Esophagus muscularis mucosa (tissue), 4 donors: ENCODE measurements around the gene CYP8B1. TPM values are rescaled to one million over a fixed set of nuclear protein-coding genes. Genes with fewer than 3 reads are reported as not detected.

Experiments
- DNase-seq: peaks from one replicate; pipeline ENCODE4 v3.0.0-alpha.2; 2017; ENCODE audit errors: extremely low spot score
- H3K27ac ChIP-seq, 4 donors: fragments of 200-600 bp; sonication (generic); replicated peaks in 1 of 4; 1 replicate in 3 of 4; 2 replicates in 1 of 4; pipeline ENCODE4 v1.5.1; 2016 to 2019; ENCODE audit warnings: mild to moderate bottlenecking in 1 of 4
- H3K27me3 ChIP-seq, 4 donors: fragments of 200-600 bp; sonication (generic); one replicate each; pipeline versions ENCODE4 v1.5.1 to v1.6.0; 2016 to 2019
- H3K36me3 ChIP-seq, 4 donors: fragments of 200-600 bp; sonication (generic); one replicate each; pipeline ENCODE4 v1.5.1; 2016 to 2019
- H3K4me1 ChIP-seq, 4 donors: fragments of 200-600 bp; sonication (generic); one replicate each; pipeline ENCODE4 v1.5.1; 2016 to 2019
- H3K4me3 ChIP-seq, 4 donors: fragments of 200-600 bp; sonication (generic); 1 replicate in 2 of 4; 2 replicates in 2 of 4; pipeline ENCODE4 v1.5.1; 2016 to 2019; ENCODE audit warnings: mild to moderate bottlenecking in 4 of 4, moderate library complexity in 1 of 4
- H3K9me3 ChIP-seq, 4 donors: fragments of 200-600 bp; sonication (generic); 1 replicate in 3 of 4; 2 replicates in 1 of 4; pipeline ENCODE4 v1.5.1; 2016 to 2019
- EP300 ChIP-seq: sonication (generic); formaldehyde crosslinking; IDR thresholded peaks from one replicate; pipeline ENCODE4 v1.6.1; 2017; ENCODE audit warnings: antibody characterized with exemption
- POLR2A ChIP-seq: fragments of 450-650 bp; IDR thresholded peaks from one replicate; pipeline ENCODE4 v1.6.1; 2017; ENCODE audit warnings: antibody characterized with exemption, moderate library complexity, mild to moderate bottlenecking, low read depth
- POLR2AphosphoS5 ChIP-seq, 2 donors: sonication (generic); formaldehyde crosslinking; IDR thresholded peaks; one replicate each; pipeline ENCODE4 v1.6.1; 2017; ENCODE audit warnings: antibody characterized with exemption in 2 of 2
- WGBS: methylation state at CpG from one replicate; pipeline ENCODE4 v1.1.5; 2018; 5-methylcytosine and 5-hydroxymethylcytosine counted together
- intact Hi-C: fragments of 100-400 bp; cut with DNase I; formaldehyde crosslinking; loops from one replicate; pipeline ENCODE4 v1.15.1; 2023
- total RNA-seq, 4 donors: library from RNA; depleted of rRNA; stranded (reverse); fragments of >200 nt; gene quantifications; one replicate each; pipeline versions ENCODE4 v1.1.0 to v1.2.1, GENCODE V29; 2016
- TF ChIP-seq, protein P1 (sequence below), 3 experiments: fragments of 200-600 bp in 2 of 3; fragments of 450-650 bp in 1 of 3; sonication (generic) in 2 of 3; IDR thresholded peaks; one replicate each; pipeline ENCODE4 v1.5.1; 2017 to 2019; ENCODE audit warnings: antibody characterized with exemption in 3 of 3, mild to moderate bottlenecking in 2 of 3, moderate library complexity in 1 of 3

The CYP8B1 gene
- total RNA-seq, 4 donors from 2014 or later = not detected

- Histone ChIP-seq H3K36me3 (no peaks in the 10 kb centered on the region), H3K4me3 (no peak overlapping the region), H3K4me1 (peaks cover 1 to 20% (median 18%) of the 10 kb centered on the region in 4 donors), H3K27me3 (no peaks in the 10 kb centered on the region), H3K9me3 (no peaks in the 10 kb centered on the region), H3K27ac (no peak overlapping the region)
- 88% methylated on average over 2 of the region's 2 CpGs for WGBS
- DNase-seq = no peak
- no peak for TF ChIP-seq POLR2AphosphoS5 (IDR thresholded peaks at IDR 0.05)
- TF ChIP-seq EP300 = no peak
- TF ChIP-seq POLR2A = no peak
- intact Hi-C loops = no loop called here
Measured at GRCh38 chr3:42902257-42902656, 26.6 kb upstream of the CYP8B1 start.

GRCh38 chr3:42901073-42901415, 25.4 kb upstream of the CYP8B1 start:
- H3K9me3 ChIP-seq = no peaks in the 10 kb centered on the region
- WGBS = 87% methylated on average over 3 of the region's 3 CpGs
- no peak overlapping the region for H3K27ac ChIP-seq
- no peak overlapping the region for H3K4me3 ChIP-seq
- no peaks in the 10 kb centered on the region for H3K27me3 ChIP-seq
- H3K4me1 ChIP-seq = peaks cover 0 to 8% (median 7%) of the 10 kb centered on the region in 4 donors
- no peaks in the 10 kb centered on the region for H3K36me3 ChIP-seq
- intact Hi-C loops = no loop called here
- DNase-seq = no peak
- TF ChIP-seq POLR2A (no peak), EP300 (no peak), POLR2AphosphoS5 (IDR thresholded peaks at IDR 0.05) (no peak)
- TF ChIP-seq, protein P1, sequence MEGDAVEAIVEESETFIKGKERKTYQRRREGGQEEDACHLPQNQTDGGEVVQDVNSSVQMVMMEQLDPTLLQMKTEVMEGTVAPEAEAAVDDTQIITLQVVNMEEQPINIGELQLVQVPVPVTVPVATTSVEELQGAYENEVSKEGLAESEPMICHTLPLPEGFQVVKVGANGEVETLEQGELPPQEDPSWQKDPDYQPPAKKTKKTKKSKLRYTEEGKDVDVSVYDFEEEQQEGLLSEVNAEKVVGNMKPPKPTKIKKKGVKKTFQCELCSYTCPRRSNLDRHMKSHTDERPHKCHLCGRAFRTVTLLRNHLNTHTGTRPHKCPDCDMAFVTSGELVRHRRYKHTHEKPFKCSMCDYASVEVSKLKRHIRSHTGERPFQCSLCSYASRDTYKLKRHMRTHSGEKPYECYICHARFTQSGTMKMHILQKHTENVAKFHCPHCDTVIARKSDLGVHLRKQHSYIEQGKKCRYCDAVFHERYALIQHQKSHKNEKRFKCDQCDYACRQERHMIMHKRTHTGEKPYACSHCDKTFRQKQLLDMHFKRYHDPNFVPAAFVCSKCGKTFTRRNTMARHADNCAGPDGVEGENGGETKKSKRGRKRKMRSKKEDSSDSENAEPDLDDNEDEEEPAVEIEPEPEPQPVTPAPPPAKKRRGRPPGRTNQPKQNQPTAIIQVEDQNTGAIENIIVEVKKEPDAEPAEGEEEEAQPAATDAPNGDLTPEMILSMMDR (IDR thresholded peaks at IDR 0.05) = no peak

GRCh38 chr3:42900226-42901072, 24.8 kb upstream of the CYP8B1 start:
- no peak overlapping the region for H3K27ac ChIP-seq
- no peaks in the 10 kb centered on the region for H3K9me3 ChIP-seq
- whole genome bisulfite sequencing = 83% methylated on average over 8 of the region's 8 CpGs
- no peaks in the 10 kb centered on the region for H3K36me3 ChIP-seq
- TF ChIP-seq EP300 = no peak
- TF ChIP-seq, protein P1 (IDR thresholded peaks at IDR 0.05) = no peak
- TF ChIP-seq POLR2A = no peak
- no peak for TF ChIP-seq POLR2AphosphoS5 (IDR thresholded peaks at IDR 0.05)
- no peak overlapping the region for H3K4me3 ChIP-seq
- no peak for DNase-seq
- H3K4me1 ChIP-seq = peaks cover 0 to 4% (median 3%) of the 10 kb centered on the region in 4 donors
- intact Hi-C loops = no loop called here
- no peaks in the 10 kb centered on the region for H3K27me3 ChIP-seq

GRCh38 chr3:42898896-42899675, 23.4 kb upstream of the CYP8B1 start:
- TF ChIP-seq POLR2AphosphoS5 (IDR thresholded peaks at IDR 0.05) = no peak
- TF ChIP-seq EP300 = no peak
- TF ChIP-seq POLR2A = no peak
- TF ChIP-seq, protein P1 (IDR thresholded peaks at IDR 0.05) = no peak

GRCh38 chr3:42895580-42895868, 19.8 kb upstream of the CYP8B1 start:
- no peaks in the 10 kb centered on the region for H3K4me1 ChIP-seq
- H3K9me3 ChIP-seq = no peaks in the 10 kb centered on the region
- H3K27ac ChIP-seq = no peak overlapping the region
- TF ChIP-seq, protein P1 (IDR thresholded peaks at IDR 0.05) = no peak
- no peak for TF ChIP-seq POLR2AphosphoS5 (IDR thresholded peaks at IDR 0.05)
- no peak for TF ChIP-seq POLR2A
- TF ChIP-seq EP300 = no peak
- no peaks in the 10 kb centered on the region for H3K27me3 ChIP-seq
- DNase-seq = no peak
- intact Hi-C loops = no loop called here
- no peak overlapping the region for H3K4me3 ChIP-seq
- H3K36me3 ChIP-seq = no peaks in the 10 kb centered on the region

More at GRCh38 chr3:42898896-42899675, 23.4 kb upstream of the CYP8B1 start:
- Histone ChIP-seq H3K4me3 (no peak overlapping the region), H3K36me3 (no peaks in the 10 kb centered on the region), H3K9me3 (no peaks in the 10 kb centered on the region), H3K27me3 (no peaks in the 10 kb centered on the region), H3K27ac (no peak overlapping the region), H3K4me1 (no peaks in the 10 kb centered on the region)
- no peak for DNase-seq
- intact Hi-C loops = no loop called here
